ENCODE measurements around the gene SLC24A4.

The SLC24A4 gene

DNA sequence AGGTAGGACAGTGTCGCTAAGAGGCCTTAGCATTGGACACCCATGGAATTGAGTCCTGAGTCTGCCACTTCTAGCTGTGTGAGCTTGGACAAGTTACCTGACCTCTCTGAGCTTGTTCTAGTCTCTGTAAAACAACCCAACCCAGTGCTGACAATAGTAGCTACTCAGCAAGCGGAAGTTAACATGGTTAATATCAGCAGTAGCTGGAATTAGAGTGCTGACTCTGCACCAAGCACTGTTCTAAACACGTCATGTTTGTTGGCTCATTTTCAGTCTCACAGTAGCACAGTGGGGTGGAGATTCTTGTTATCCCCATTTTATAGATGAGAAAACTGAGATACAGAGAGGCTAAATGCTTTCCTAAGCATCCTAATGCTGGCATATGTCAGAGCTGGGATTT is 143.1 kb downstream of the SLC24A4 start:
- no peak overlapping the region for H3K27ac ChIP-seq (ENCODE audit: low read depth, low read length)

DNA sequence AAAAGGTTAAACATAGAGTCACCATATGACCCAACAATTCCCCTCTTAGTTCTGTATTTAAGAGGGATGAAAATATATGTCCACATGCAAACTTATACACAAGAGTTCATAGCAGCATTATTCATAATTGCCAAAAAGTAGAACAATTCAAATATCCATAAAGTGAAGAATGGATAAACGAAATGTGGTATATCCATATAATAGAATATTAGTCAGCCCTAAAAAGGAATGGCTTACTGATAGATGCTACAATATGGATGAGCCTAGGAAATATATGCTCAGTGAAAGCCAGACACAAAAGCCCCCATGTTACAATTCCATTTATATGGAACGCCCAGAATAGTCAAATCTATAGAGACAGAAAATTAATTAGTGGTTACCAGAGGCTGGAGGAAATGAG is 146.6 kb downstream of the SLC24A4 start:
- H3K27me3 ChIP-seq (ENCODE audit: insufficient read depth, low read length) = no peaks in the 10 kb centered on the region
- H3K36me3 ChIP-seq (ENCODE audit: insufficient read depth, low read length) = no peaks in the 10 kb centered on the region
- H3K4me1 ChIP-seq (ENCODE audit: control insufficient read depth, insufficient read depth, low read length, unreplicated experiment) = peaks cover 33% of the 10 kb centered on the region
- no peak overlapping the region for H2AFZ ChIP-seq (ENCODE audit: low read length, unreplicated experiment)
- H3K79me2 ChIP-seq (ENCODE audit: control insufficient read depth, insufficient read depth, low read length, unreplicated experiment) = no peaks in the 10 kb centered on the region
- no peak overlapping the region for H3K4me3 ChIP-seq (ENCODE audit: low read depth, low read length)
- no peak overlapping the region for H3K27ac ChIP-seq (ENCODE audit: low read depth, low read length)

More for the DNA sequence above, 143.1 kb downstream of the SLC24A4 start:
- no peaks in the 10 kb centered on the region for H3K36me3 ChIP-seq (ENCODE audit: insufficient read depth, low read length)
- no peak overlapping the region for H2AFZ ChIP-seq (ENCODE audit: low read length, unreplicated experiment)
- H3K79me2 ChIP-seq (ENCODE audit: control insufficient read depth, insufficient read depth, low read length, unreplicated experiment) = no peaks in the 10 kb centered on the region
- H3K4me3 ChIP-seq (ENCODE audit: low read depth, low read length) = no peak overlapping the region
- no peaks in the 10 kb centered on the region for H3K27me3 ChIP-seq (ENCODE audit: insufficient read depth, low read length)
- peaks cover 6% of the 10 kb centered on the region for H3K4me1 ChIP-seq (ENCODE audit: control insufficient read depth, insufficient read depth, low read length, unreplicated experiment)

DNA sequence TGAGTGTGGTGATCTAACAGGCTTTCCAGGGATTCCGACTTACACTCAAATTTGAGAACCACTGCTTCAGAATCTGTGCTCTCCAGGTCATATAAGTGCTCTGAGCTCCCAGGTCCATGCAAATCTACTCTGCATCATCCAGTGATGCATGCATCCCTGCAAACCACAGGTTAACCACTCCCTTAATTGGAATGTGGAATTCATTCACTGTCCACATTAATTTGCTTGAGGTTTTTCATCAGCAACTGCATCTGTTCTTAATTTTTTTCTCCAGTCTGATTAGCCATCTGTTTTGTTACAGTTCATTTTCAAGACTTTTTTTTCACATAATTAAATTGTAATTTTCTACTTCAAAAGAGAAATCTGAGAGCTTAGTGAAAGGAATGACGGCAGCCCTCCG is 147.2 kb downstream of the SLC24A4 start:
- no peaks in the 10 kb centered on the region for H3K27me3 ChIP-seq (ENCODE audit: insufficient read depth, low read length)
- no peak overlapping the region for H2AFZ ChIP-seq (ENCODE audit: low read length, unreplicated experiment)
- no peak overlapping the region for H3K27ac ChIP-seq (ENCODE audit: low read depth, low read length)
- peaks cover 35% of the 10 kb centered on the region for H3K4me1 ChIP-seq (ENCODE audit: control insufficient read depth, insufficient read depth, low read length, unreplicated experiment)
- no peaks in the 10 kb centered on the region for H3K79me2 ChIP-seq (ENCODE audit: control insufficient read depth, insufficient read depth, low read length, unreplicated experiment)
- H3K36me3 ChIP-seq (ENCODE audit: insufficient read depth, low read length) = no peaks in the 10 kb centered on the region
- no peak overlapping the region for H3K4me3 ChIP-seq (ENCODE audit: low read depth, low read length)

DNA sequence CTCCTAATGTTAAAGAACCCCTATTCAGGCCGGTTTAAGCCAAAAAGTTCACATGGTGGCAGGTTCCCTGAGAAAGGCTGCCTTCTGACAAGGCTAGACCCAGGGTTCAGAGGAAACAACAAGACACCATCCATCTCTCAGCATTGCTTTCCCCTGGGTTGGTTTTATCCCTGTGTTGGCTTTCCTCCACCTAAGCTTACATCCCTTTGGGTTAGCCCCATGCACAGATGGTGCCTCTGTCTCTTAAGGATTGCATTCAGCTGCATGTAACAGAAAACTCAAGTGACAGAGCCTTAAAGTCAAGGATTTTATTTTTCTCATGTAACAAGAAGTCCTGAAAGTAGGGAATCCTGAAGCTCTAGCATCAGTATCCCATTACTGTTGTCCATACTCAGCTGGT is 147.8 kb downstream of the SLC24A4 start:
- H2AFZ ChIP-seq (ENCODE audit: low read length, unreplicated experiment) = no peak overlapping the region
- H3K27me3 ChIP-seq (ENCODE audit: insufficient read depth, low read length) = no peaks in the 10 kb centered on the region
- H3K27ac ChIP-seq (ENCODE audit: low read depth, low read length) = no peak overlapping the region
- H3K79me2 ChIP-seq (ENCODE audit: control insufficient read depth, insufficient read depth, low read length, unreplicated experiment) = no peaks in the 10 kb centered on the region
- no peaks in the 10 kb centered on the region for H3K36me3 ChIP-seq (ENCODE audit: insufficient read depth, low read length)
- H3K4me1 ChIP-seq (ENCODE audit: control insufficient read depth, insufficient read depth, low read length, unreplicated experiment) = peaks cover 41% of the 10 kb centered on the region
- H3K4me3 ChIP-seq (ENCODE audit: low read depth, low read length) = no peak overlapping the region

DNA sequence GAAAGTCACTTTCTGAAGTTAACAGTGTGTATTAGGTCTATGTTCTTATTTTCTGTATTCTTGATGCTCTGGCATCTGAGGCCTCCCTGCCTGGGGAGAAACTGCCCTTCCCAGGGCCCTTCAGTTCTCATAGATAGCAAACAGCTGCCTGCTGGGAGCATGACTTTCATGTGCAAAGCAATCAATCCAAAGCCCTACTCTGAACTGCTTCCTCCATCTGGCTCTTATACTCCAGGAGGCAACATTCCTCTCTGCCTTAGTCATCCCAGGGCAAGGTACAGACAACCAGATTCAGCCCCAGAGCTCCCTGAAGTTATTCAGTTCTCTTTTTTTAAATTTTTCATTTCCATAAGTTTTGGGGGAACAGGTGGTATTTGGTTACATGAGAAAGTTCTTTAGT is 149.0 kb downstream of the SLC24A4 start:
- Histone ChIP-seq H3K4me3 (ENCODE audit: low read depth, low read length) (no peak overlapping the region), H3K27me3 (ENCODE audit: insufficient read depth, low read length) (no peaks in the 10 kb centered on the region), H2AFZ (ENCODE audit: low read length, unreplicated experiment) (no peak overlapping the region), H3K4me1 (ENCODE audit: control insufficient read depth, insufficient read depth, low read length, unreplicated experiment) (peaks cover 46% of the 10 kb centered on the region), H3K79me2 (ENCODE audit: control insufficient read depth, insufficient read depth, low read length, unreplicated experiment) (no peaks in the 10 kb centered on the region), H3K27ac (ENCODE audit: low read depth, low read length) (peak overlapping the region; percentile 15; the same call in 1 of the 2 replicates), H3K36me3 (ENCODE audit: insufficient read depth, low read length) (no peaks in the 10 kb centered on the region)

DNA sequence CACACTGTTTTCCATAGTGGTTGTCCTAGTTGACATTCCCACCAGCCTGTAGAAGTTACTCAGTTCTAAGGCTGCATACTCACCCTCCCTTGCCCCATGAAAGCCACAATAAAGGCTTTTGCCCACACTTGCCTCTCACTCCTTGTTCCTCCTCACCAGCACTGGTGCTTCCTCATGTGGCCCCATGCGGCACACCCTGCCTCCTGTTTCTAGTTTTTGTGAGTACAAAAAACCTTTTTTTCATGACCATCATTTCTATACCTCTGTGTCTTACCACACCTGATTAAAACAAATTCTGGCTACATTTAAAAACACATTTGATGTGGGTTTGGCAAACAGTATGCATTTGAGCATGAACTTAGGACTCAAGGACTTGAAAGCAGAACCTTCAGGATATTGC is 149.9 kb downstream of the SLC24A4 start:
- Histone ChIP-seq H3K36me3 (ENCODE audit: insufficient read depth, low read length) (no peaks in the 10 kb centered on the region), H3K27me3 (ENCODE audit: insufficient read depth, low read length) (no peaks in the 10 kb centered on the region), H2AFZ (ENCODE audit: low read length, unreplicated experiment) (no peak overlapping the region), H3K4me1 (ENCODE audit: control insufficient read depth, insufficient read depth, low read length, unreplicated experiment) (peaks cover 46% of the 10 kb centered on the region), H3K79me2 (ENCODE audit: control insufficient read depth, insufficient read depth, low read length, unreplicated experiment) (no peaks in the 10 kb centered on the region), H3K4me3 (ENCODE audit: low read depth, low read length) (no peak overlapping the region), H3K27ac (ENCODE audit: low read depth, low read length) (peak overlapping the region; percentile 64)

DNA sequence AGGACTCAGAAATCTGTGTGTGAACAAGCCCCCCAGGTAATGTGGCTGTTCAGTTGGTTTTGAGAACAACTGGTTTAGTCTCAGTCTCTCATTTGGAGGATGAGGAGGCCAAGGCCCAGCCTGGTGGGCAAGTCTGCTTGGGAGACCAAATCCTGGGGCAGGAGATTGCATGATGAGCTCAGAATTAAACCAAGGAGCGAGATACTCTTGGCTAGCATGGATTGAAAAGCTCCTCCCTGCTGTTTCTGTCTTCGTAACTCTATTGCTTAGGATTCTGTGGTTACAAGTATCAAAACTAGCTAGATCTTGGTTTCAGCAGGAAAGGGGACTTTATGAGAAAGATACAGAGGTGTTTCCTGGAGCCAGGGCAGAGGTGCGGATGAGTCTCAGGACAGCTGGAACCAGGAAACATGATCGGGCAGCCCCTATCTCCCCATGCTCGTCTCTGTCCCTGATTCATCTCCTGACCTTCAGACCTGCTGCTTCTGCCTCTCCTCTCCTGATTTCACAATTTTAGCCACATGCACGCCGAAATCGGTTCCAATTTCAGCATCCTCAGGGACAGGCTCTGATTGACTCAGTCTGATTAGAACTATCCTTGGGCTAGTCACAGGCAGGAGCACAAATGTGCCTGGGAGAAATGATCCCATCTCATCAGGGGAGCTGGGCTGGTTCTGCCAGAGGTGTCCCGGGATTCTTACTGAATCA is 150.4 kb downstream of the SLC24A4 start:
- no peaks in the 10 kb centered on the region for H3K79me2 ChIP-seq (ENCODE audit: control insufficient read depth, insufficient read depth, low read length, unreplicated experiment)
- H3K27ac ChIP-seq (ENCODE audit: low read depth, low read length) = peak overlapping the region; percentile 64
- no peaks in the 10 kb centered on the region for H3K27me3 ChIP-seq (ENCODE audit: insufficient read depth, low read length)
- no peak overlapping the region for H3K4me3 ChIP-seq (ENCODE audit: low read depth, low read length)
- peaks cover 46% of the 10 kb centered on the region for H3K4me1 ChIP-seq (ENCODE audit: control insufficient read depth, insufficient read depth, low read length, unreplicated experiment)
- H2AFZ ChIP-seq (ENCODE audit: low read length, unreplicated experiment) = peak overlapping the region; percentile 37
- no peaks in the 10 kb centered on the region for H3K36me3 ChIP-seq (ENCODE audit: insufficient read depth, low read length)

DNA sequence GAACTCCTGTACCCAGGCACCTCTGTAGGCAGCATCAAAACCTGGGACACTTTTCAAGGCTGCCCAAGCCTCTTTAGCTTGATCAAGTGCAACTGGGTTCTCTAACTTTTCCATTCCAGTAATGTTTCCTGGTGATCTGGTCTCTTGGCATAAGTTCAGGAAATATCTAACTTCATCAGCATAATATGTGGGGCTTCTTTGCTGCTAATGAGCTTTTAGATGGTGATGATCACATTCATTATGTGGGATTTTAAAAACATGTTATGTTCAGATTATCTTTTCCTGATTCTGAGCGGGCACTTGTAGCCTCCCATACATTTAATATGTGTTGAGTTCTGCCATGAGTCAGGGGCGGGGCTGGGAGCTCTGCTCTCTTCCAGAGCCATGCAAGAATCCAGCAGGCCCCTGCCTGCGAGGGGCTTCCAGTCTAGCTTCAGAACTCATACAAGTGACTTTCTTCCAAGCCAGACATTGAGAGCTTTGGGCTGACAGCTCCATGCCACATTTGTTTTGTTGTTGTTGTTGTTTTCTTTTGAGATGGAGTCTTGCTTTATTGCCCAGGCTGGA is 151.1 kb downstream of the SLC24A4 start:
- H3K27ac ChIP-seq (ENCODE audit: low read depth, low read length) = peak overlapping the region; percentile 64
- H2AFZ ChIP-seq (ENCODE audit: low read length, unreplicated experiment) = peak overlapping the region; percentile 37
- H3K79me2 ChIP-seq (ENCODE audit: control insufficient read depth, insufficient read depth, low read length, unreplicated experiment) = no peaks in the 10 kb centered on the region
- H3K4me1 ChIP-seq (ENCODE audit: control insufficient read depth, insufficient read depth, low read length, unreplicated experiment) = peaks cover 46% of the 10 kb centered on the region
- H3K27me3 ChIP-seq (ENCODE audit: insufficient read depth, low read length) = no peaks in the 10 kb centered on the region
- H3K4me3 ChIP-seq (ENCODE audit: low read depth, low read length) = no peak overlapping the region
- H3K36me3 ChIP-seq (ENCODE audit: insufficient read depth, low read length) = no peaks in the 10 kb centered on the region

DNA sequence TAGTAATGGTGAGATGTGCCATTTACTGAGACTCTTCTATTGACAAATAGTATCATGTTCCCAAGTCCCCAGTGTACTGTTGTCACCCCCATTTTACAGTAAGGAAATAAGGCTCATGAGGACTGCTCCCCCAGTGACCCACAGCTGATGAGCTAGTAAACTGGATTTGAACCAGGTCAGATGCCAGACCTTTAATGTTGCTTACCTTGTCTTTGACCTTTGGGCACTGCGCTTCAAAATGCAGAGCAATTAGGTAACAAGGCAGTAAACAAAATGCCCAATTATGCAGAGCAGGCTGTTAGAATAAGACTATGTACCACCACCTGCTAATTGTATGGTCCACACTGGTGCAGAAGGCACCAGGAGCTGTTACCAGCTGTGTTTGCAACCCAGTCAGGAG is 152.1 kb downstream of the SLC24A4 start:
- Histone ChIP-seq H3K27ac (ENCODE audit: low read depth, low read length) (no peak overlapping the region), H3K4me1 (ENCODE audit: control insufficient read depth, insufficient read depth, low read length, unreplicated experiment) (peaks cover 46% of the 10 kb centered on the region), H3K79me2 (ENCODE audit: control insufficient read depth, insufficient read depth, low read length, unreplicated experiment) (no peaks in the 10 kb centered on the region)

DNA sequence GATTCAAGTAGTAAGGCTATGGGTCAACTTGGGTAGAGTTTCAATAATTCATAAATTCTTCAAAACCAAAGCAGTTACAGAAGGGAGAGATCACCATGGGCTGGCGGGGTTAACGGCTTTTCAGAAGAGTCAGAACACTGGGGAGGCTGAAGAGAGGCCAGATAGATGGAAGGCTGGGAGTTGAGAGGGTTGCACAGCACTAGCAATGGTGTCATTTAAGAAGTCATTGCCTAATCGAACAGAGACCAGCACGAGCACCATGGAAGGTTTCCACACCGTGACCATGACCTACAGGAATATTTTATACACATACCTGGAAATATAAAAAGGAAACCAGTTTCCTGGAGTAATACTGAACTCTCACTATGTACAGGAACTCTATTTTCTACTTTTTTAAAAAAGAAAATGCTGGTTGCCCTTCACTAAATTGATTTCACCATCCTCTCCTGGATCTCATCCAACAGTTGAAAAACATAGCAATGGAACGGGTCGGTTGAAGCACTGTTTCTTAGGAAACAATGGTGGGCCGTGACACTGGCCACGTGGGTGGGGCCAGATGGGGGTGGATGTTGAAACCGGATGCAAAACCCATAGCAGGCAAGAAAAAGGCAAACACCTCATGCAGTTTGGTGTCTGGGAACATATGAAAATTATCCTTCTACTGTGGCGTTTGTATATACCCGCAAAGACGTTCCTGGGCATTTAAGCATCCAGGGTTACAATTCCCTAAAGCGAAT is 152.7 kb downstream of the SLC24A4 start:
- H3K36me3 ChIP-seq (ENCODE audit: insufficient read depth, low read length) = no peaks in the 10 kb centered on the region
- peaks cover 46% of the 10 kb centered on the region for H3K4me1 ChIP-seq (ENCODE audit: control insufficient read depth, insufficient read depth, low read length, unreplicated experiment)
- no peak overlapping the region for H3K4me3 ChIP-seq (ENCODE audit: low read depth, low read length)
- no peaks in the 10 kb centered on the region for H3K27me3 ChIP-seq (ENCODE audit: insufficient read depth, low read length)
- H3K27ac ChIP-seq (ENCODE audit: low read depth, low read length) = peak overlapping the region; percentile 30; the same call in 1 of the 2 replicates
- no peaks in the 10 kb centered on the region for H3K79me2 ChIP-seq (ENCODE audit: control insufficient read depth, insufficient read depth, low read length, unreplicated experiment)
- H2AFZ ChIP-seq (ENCODE audit: low read length, unreplicated experiment) = no peak overlapping the region

More for the DNA sequence above, 152.1 kb downstream of the SLC24A4 start:
- Histone ChIP-seq H3K27me3 (ENCODE audit: insufficient read depth, low read length) (no peaks in the 10 kb centered on the region), H3K4me3 (ENCODE audit: low read depth, low read length) (no peak overlapping the region), H3K36me3 (ENCODE audit: insufficient read depth, low read length) (no peaks in the 10 kb centered on the region), H2AFZ (ENCODE audit: low read length, unreplicated experiment) (no peak overlapping the region)

Measured in ACC112 (cell line).